ENCODE results near the gene MAML1.
"Not testable (repeated sequence)": the region's sequence is repeated elsewhere in the genome, so short reads cannot be mapped to it uniquely, and the experiment has no call there.

MAML1 gene

GRCh38 chr5:179734536-179735164 lies 2.0 kb downstream of the MAML1 start:
- DNase-seq: no peak

GRCh38 chr5:179738742-179739141 lies 6.1 kb downstream of the MAML1 start:
- DNase-seq: no peak

- not testable (repeated sequence) for DNase-seq
Observed at GRCh38 chr5:179744106-179744505, 11.5 kb downstream of the MAML1 start.

GRCh38 chr5:179746872-179747271 lies 14.2 kb downstream of the MAML1 start:
- no peak for DNase-seq

- DNase-seq: no peak
Observed at GRCh38 chr5:179747811-179748210, 15.2 kb downstream of the MAML1 start.

GRCh38 chr5:179749857-179750508 lies 17.4 kb downstream of the MAML1 start:
- no peak for DNase-seq

GRCh38 chr5:179753971-179754370 lies 21.3 kb downstream of the MAML1 start:
- no peak for DNase-seq

GRCh38 chr5:179755022-179755421 lies 22.4 kb downstream of the MAML1 start:
- no peak for DNase-seq

GRCh38 chr5:179758955-179759354 lies 26.3 kb downstream of the MAML1 start:
- DNase-seq: no peak

- no peak for DNase-seq
Observed at GRCh38 chr5:179759581-179760551, 27.2 kb downstream of the MAML1 start.

GRCh38 chr5:179762079-179762780 lies 29.6 kb downstream of the MAML1 start:
- DNase-seq: peak in 1 of 2 donors; percentile 69

- no peak for DNase-seq
Observed at GRCh38 chr5:179762781-179763176, 30.2 kb downstream of the MAML1 start.

- DNase-seq: peak in 1 of 2 donors; percentile 38
Observed at GRCh38 chr5:179763215-179763945, 30.8 kb downstream of the MAML1 start.

GRCh38 chr5:179764056-179764455 lies 31.4 kb downstream of the MAML1 start:
- DNase-seq: no peak

- peak in 1 of 2 donors; percentile 32 for DNase-seq
Observed at GRCh38 chr5:179765400-179765799, 32.8 kb downstream of the MAML1 start.

GRCh38 chr5:179766021-179766725 lies 33.6 kb downstream of the MAML1 start:
- peak in 1 of 2 donors; percentile 16 for DNase-seq

GRCh38 chr5:179766726-179767455 lies 34.3 kb downstream of the MAML1 start:
- DNase-seq: no peak

- DNase-seq: no peak
Observed at GRCh38 chr5:179767496-179768100, 35.0 kb downstream of the MAML1 start.

- DNase-seq: no peak
Observed at GRCh38 chr5:179768326-179769085, 35.9 kb downstream of the MAML1 start.

GRCh38 chr5:179769271-179769670 lies 36.6 kb downstream of the MAML1 start:
- no peak for DNase-seq

Measured in bone marrow (tissue), 2 donors.